Testis (tissue), 2 donors: Measurements from ENCODE around the gene CLPX.

Experiments
- CTCF ChIP-seq, 3 experiments: fragments of 450-650 bp in 2 of 3; fragments of 200-600 bp in 1 of 3; sonication (generic) in 1 of 3; IDR thresholded peaks; one replicate each; pipeline ENCODE4 v1.5.1; 2016 to 2019; ENCODE audit warnings: antibody characterized with exemption in 3 of 3, mild to moderate bottlenecking in 2 of 3, moderate library complexity in 1 of 3
- POLR2A ChIP-seq: fragments of 450-650 bp; IDR thresholded peaks from one replicate; pipeline ENCODE4 v1.6.1; 2017; ENCODE audit warnings: antibody characterized with exemption, mild to moderate bottlenecking, moderate library complexity

GRCh38 chr15:65115086-65115485 lies 70.1 kb downstream of the CLPX start, which contains the start of gene UBAP1L:
- TF ChIP-seq CTCF (IDR thresholded peaks at IDR 0.05) (no peak), POLR2A (no peak)
